ENCODE measurements around the gene ERICH6.
A peak's percentile ranks its signal among the peaks of the same experiment; 100 is the strongest.
"Not testable (repeated sequence)": the region's sequence is repeated elsewhere in the genome, so short reads cannot be mapped to it uniquely, and the experiment has no call there.

ERICH6 gene

GRCh38 chr3:150681057-150681456 is 22.7 kb downstream of the ERICH6 start:
- no peak for DNase-seq

- no peak for DNase-seq
Measured at GRCh38 chr3:150680562-150680961, 23.2 kb downstream of the ERICH6 start.

DNA sequence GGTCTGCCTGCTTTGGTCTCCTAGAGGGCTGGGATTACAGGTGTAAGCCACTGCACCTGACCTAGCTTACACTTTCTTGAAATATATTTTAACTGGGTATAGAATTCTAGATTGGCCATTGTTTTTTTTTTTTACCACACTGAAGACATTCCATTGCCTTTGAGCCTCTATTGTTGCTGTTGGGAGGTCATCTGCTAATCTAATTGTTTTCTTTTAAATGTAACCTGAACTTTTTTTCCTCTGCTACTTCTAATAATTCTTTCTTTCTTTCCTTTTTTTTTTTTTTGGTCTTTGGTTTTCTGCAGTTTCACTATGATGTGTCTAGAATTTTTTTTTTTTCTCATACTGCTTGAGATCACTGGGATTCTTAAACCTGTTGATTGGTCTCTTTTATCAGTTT is 28.1 kb downstream of the ERICH6 start:
- DNase-seq: no peak

GRCh38 chr3:150673966-150674365 is 29.8 kb downstream of the ERICH6 start:
- no peak for DNase-seq

DNA sequence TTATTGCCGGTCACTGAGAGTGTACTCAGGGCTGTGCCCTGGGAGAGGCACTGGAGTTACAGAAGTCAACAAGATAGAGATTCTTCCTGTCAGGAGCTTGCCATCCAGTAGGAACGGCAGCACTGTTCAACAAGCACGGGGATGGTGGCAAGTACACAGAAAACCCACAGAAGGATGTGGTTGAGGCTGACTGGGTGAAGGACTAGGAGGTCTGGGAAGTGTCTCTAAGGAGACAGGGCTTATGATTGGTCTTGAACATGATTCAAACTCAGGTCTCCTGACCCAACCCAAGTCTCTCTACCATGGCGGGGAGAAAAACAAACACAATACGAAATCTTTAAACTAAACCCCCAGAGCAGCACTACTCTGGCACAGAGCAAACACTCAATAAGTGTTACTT is 37.6 kb downstream of the ERICH6 start:
- no peak for DNase-seq

- DNase-seq: no peak
Measured at GRCh38 chr3:150663461-150663860, 40.3 kb downstream of the ERICH6 start.

GRCh38 chr3:150662410-150663200 is 41.1 kb downstream of the ERICH6 start:
- DNase-seq: no peak

DNA sequence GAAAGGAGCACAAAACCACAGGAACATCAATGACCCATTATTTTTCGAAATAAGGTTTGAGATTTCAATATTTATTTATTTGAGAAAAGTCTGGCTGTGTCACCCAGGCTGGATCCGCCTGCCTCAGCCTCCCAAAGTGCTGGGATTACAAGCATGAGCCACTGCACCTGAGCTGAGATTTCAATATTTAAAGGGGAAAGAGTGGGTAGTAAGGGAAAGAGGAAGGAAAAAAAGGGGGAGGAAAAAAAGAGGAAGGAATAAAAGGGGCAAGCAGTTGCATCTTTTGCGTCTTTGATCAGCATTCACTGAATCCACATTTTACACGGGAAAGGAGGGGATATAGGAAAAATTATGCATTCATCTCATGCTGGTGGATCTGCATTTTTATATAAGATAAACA is 47.4 kb downstream of the ERICH6 start:
- DNase-seq: peak; percentile 24

DNA sequence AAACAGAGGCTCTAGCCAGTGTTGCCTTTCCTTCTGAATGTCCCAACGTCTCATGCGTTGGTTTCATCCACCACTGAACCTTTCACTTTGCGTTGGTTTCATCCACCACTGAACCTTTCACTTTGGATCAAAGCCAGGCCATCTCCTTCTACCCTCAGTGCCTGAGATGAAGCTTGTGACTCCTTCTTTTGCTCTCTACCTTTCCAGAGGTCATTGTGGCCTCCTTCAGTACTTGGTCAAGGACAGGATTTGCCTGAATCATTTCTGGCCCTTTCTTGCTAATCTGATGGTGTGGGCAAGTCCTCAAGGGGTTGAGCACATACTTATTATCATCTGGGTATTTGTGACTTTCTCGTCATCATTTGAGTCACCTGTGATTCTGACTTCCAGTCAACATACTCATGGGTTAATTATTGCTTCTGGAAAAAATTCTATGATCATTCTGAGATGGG is 50.6 kb downstream of the ERICH6 start:
- no peak for DNase-seq

- DNase-seq: no peak
Measured at GRCh38 chr3:150640256-150640655, 63.5 kb downstream of the ERICH6 start.

GRCh38 chr3:150639262-150639661 is 64.5 kb downstream of the ERICH6 start:
- DNase-seq: no peak

DNA sequence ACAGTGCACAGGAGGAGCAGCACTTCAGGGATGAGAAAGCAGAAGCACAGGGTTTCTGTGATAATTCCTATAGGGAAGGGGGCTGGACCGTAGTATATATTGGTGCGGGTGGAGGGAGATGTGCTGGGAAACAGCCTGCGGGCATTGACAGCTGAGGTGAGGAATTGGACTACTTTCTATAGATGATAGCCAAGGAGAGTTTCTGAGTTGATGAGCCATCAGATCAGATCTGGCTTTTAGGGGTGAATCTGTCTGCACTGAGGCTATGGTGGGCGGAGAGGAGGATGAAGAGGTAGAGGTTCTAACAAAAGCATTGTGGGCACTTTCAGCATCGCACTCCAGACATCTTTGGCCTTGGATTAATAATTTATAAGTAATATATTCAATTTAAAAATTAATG is 67.5 kb downstream of the ERICH6 start:
- no peak for DNase-seq

GRCh38 chr3:150635526-150635925 is 68.2 kb downstream of the ERICH6 start:
- no peak for DNase-seq

- DNase-seq: no peak
Measured at GRCh38 chr3:150635076-150635475, 68.6 kb downstream of the ERICH6 start.

DNA sequence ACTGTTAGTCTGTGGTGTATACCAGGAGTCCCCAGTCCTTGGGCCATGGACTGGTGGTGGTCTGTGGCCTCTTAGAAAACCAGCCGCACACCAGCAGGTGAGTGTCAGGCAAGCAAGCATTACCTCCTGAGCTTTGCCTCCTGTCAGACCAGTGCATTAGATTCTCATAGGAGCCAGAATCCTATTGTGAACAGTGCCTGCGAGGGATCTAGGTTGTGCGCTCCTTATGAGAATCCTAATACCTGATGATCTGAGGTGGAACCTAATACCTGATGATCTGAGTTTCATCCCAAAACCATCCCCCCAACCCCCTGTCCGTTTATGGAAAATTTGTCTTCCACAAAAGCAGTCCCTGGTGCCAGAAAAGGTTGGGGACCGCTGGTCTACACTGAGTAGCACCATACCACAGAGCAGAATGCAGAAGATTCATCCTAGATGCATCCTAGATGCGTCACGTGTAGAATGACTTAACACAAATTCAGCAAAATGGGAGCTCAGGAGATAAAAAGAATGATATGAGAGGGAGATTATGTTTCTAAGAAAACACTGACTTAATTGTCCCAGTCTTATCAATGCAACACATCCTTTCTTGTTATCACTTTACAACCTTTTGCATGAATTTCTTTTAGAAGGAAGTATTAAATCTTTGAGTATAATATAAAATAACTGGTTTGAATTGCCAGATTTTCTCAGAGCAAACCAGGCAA is 72.1 kb downstream of the ERICH6 start:
- no peak for DNase-seq

DNA sequence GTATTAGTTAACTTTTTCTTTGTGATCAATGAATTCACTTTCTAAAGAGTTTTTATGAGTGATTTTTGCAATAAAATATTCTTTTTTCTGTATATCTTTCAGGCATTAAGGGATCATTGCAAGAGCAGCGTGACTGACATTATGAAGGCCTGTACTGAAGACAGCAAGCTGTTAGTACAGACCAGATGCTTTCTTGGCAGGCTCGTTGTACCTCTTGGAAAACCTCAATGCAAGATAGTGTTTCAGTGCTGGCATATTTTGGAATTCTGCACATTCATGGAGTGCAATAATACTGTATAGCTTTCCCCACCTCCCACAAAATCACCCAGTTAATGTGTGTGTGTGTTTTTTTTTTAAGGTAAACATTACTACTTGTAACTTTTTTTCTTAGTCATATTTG is 76.2 kb downstream of the ERICH6 start:
- DNase-seq: no peak

DNA sequence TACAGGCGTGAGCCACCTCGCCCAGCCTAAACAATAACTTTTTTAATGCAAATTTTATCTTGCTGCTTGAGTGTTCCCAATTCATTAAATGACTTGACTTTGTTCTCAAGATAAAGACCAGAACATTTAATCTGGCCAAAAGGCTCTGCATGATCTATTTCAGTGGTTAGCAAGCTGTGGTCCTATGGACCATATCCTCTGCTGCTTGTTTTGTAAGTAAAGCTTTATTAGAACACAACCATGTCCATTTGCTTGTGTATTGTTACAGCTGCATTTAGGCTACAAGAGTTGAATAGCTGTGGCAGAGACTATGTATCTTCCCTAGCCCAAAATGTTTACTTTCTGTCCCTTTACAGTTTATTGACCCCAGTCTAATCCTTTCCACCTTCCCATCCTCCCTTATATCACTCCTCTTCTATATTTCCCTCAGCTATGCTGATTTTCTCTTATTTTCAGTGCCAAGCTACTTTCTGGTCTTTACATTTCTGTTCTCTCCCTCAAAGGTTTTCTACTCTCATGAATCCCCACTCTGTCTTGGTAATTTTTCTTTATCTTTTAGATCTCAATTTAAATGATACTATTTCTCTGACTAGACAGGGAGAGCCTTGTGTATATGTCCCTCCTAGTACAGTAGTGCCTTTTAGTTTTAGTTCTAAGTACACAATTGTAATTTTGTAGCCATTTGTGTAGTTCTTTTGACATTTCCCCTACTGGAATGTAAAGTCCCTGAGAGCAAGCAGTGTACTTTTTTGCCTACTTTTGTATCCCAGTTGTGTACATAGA is 77.4 kb downstream of the ERICH6 start:
- DNase-seq: no peak

- no peak for DNase-seq
Measured at GRCh38 chr3:150623945-150624344, 79.8 kb downstream of the ERICH6 start.

- not testable (repeated sequence) for DNase-seq
Measured at GRCh38 chr3:150622955-150623354, 80.8 kb downstream of the ERICH6 start.

GRCh38 chr3:150620002-150620689 is 83.6 kb downstream of the ERICH6 start:
- DNase-seq: no peak

GRCh38 chr3:150613709-150614480 is 89.8 kb downstream of the ERICH6 start:
- no peak for DNase-seq

GRCh38 chr3:150613034-150613433 is 90.7 kb downstream of the ERICH6 start:
- no peak for DNase-seq

Data from suppressor macrophage treated with lipopolysaccharide for 4 hours (primary cell).